T-helper 22 cell (primary cell): ENCODE data around the gene PTPRN2.

ENCODE experiments used
- DNase-seq: peaks from one replicate; pipeline ENCODE4 v3.0.0-alpha.2; 2020; ENCODE audit warnings: low read depth

PTPRN2 gene

GRCh38 chr7:157532068-157532467 is 1055.6 kb downstream of the PTPRN2 start:
- no peak for DNase-seq

- DNase-seq: no peak
Observed at GRCh38 chr7:157529768-157530560, 1057.7 kb downstream of the PTPRN2 start.

- DNase-seq: no peak
Observed at GRCh38 chr7:157528785-157529341, 1058.8 kb downstream of the PTPRN2 start.

- DNase-seq: no peak
Observed at GRCh38 chr7:157527686-157528085, 1059.9 kb downstream of the PTPRN2 start.

GRCh38 chr7:157526913-157527634 is 1060.5 kb downstream of the PTPRN2 start:
- no peak for DNase-seq

- DNase-seq: no peak
Observed at GRCh38 chr7:157526005-157526912, 1061.4 kb downstream of the PTPRN2 start.

GRCh38 chr7:157525491-157525915 is 1062.1 kb downstream of the PTPRN2 start:
- DNase-seq: no peak

GRCh38 chr7:157524731-157525130 is 1062.9 kb downstream of the PTPRN2 start:
- no peak for DNase-seq

- DNase-seq: no peak
Observed at GRCh38 chr7:157523766-157524421, 1063.7 kb downstream of the PTPRN2 start.

GRCh38 chr7:157523371-157523765 is 1064.3 kb downstream of the PTPRN2 start:
- no peak for DNase-seq

- DNase-seq: no peak
Observed at GRCh38 chr7:157522954-157523353, 1064.7 kb downstream of the PTPRN2 start.

GRCh38 chr7:157522189-157522588 is 1065.4 kb downstream of the PTPRN2 start:
- no peak for DNase-seq

- no peak for DNase-seq
Observed at GRCh38 chr7:157521752-157522151, 1065.9 kb downstream of the PTPRN2 start.

- DNase-seq: no peak
Observed at GRCh38 chr7:157521061-157521731, 1066.4 kb downstream of the PTPRN2 start.

GRCh38 chr7:157520249-157520648 is 1067.4 kb downstream of the PTPRN2 start:
- no peak for DNase-seq

- no peak for DNase-seq
Observed at GRCh38 chr7:157519798-157520244, 1067.8 kb downstream of the PTPRN2 start.

- no peak for DNase-seq
Observed at GRCh38 chr7:157519246-157519645, 1068.4 kb downstream of the PTPRN2 start.

- no peak for DNase-seq
Observed at GRCh38 chr7:157518514-157519175, 1069.0 kb downstream of the PTPRN2 start.

GRCh38 chr7:157517782-157518513 is 1069.7 kb downstream of the PTPRN2 start:
- DNase-seq: no peak
